K562 (cell line): ENCODE data around the gene BNC2. TPM values are rescaled to one million over a fixed set of nuclear protein-coding genes. Genes with fewer than 3 reads are reported as not detected.

Experiments
- ATAC-seq: fragments of 200-7000 bp; cut with Tn5 transposase; 3 replicates; pipeline ENCODE4 v1.9.1; 2020; ENCODE audit warnings: moderate library complexity
- BruUV-seq: library from RNA; stranded (reverse); fragments of 400-500 nt; replicated peaks from 2 replicates; lab custom pipeline; 2021; lab: Mats Ljungman, UMichigan
- CTCF ChIA-PET: fragments of 300-600 bp; formaldehyde crosslinking; extraction: SDS; loops from one replicate; lab custom pipeline; 2021; ENCODE audit warnings: low intra/inter-chr PET ratio; lab: Yijun Ruan, JAX
- POLR2A ChIA-PET: fragments of 300-600, 350-650 bp; sonication (Branson Sonifier 250); formaldehyde crosslinking; extraction: SDS; loops from one replicate; lab custom pipeline; 2021; ENCODE audit warnings: antibody characterized with exemption, inconsistent platforms; lab: Yijun Ruan, JAX
- DNase-seq, 4 experiments: peaks; one replicate each; pipeline versions ENCODE4 v3.0.0 to v3.0.0-alpha.2; 2011 to 2018; ENCODE audit warnings: low spot score in 3 of 4, mixed read lengths in 3 of 4; ENCODE audit errors: extremely low read depth in 1 of 4
- FAIRE-seq: peaks from 2 replicates; lab custom pipeline; 2011; peaks lifted over from hg19 to GRCh38; lab: Jason Lieb, UNC
- H2AFZ ChIP-seq: 2 replicates; pipeline ENCODE4 v1.6.0; 2011; ENCODE audit warnings: low read depth, low read length, control low read depth, inconsistent platforms
- H3K27ac ChIP-seq: fragments of 200-600 bp; 3 replicates; pipeline ENCODE4 v1.8.0; 2011; ENCODE audit warnings: low read depth, mild to moderate bottlenecking, control low read depth, inconsistent platforms, low read length, moderate library complexity, mixed read lengths; ENCODE audit errors: extremely low read depth
- H3K27me3 ChIP-seq, 2 experiments: fragments of 300-600 bp in 1 of 2; 2 replicates in 1 of 2; 3 replicates in 1 of 2; pipeline versions ENCODE4 v1.6.0 to v1.8.0; 2011; ENCODE audit warnings: inconsistent platforms in 2 of 2, low read length in 2 of 2, mild to moderate bottlenecking in 1 of 2, mixed read lengths in 1 of 2, moderate library complexity in 1 of 2; ENCODE audit not compliant: control insufficient read depth in 2 of 2, insufficient read depth in 2 of 2
- H3K36me3 ChIP-seq: fragments of 300-600 bp; 3 replicates; pipeline ENCODE4 v1.8.0; 2011; ENCODE audit warnings: mild to moderate bottlenecking, low read length, inconsistent platforms; ENCODE audit not compliant: control insufficient read depth, insufficient read depth
- H3K4me1 ChIP-seq, 2 experiments: fragments of 200-600 bp in 1 of 2; replicated peaks in 1 of 2; 2 replicates in 1 of 2; 3 replicates in 1 of 2; pipeline versions ENCODE4 v1.5.1 to v1.8.0; 2011; ENCODE audit warnings: inconsistent platforms in 2 of 2, low read length in 2 of 2, mild to moderate bottlenecking in 1 of 2, mixed read lengths in 1 of 2, moderate library complexity in 1 of 2; ENCODE audit not compliant: control insufficient read depth in 2 of 2, insufficient read depth in 2 of 2
- H3K4me2 ChIP-seq: 2 replicates; pipeline ENCODE4 v1.6.1; 2011; ENCODE audit warnings: low read length, control low read depth, inconsistent platforms, mixed read lengths; ENCODE audit not compliant: insufficient read depth
- H3K4me3 ChIP-seq: fragments of 200-600 bp; sonication (generic), shearing (Covaris generic); 2 replicates; pipeline ENCODE4 v1.5.1; 2016; ENCODE audit warnings: control low read depth, inconsistent platforms
- H3K79me2 ChIP-seq: fragments of 200-600 bp; 3 replicates; pipeline ENCODE4 v1.8.0; 2011; ENCODE audit warnings: low read length, inconsistent platforms; ENCODE audit not compliant: control insufficient read depth, insufficient read depth
- H3K9ac ChIP-seq, 2 experiments: 2 replicates each; pipeline versions ENCODE4 v1.6.0 to v1.6.1; 2011; ENCODE audit warnings: low read depth in 2 of 2, low read length in 2 of 2, control low read depth in 1 of 2, inconsistent platforms in 1 of 2, mild to moderate bottlenecking in 1 of 2, mixed read lengths in 1 of 2; ENCODE audit not compliant: insufficient read depth in 1 of 2
- H3K9me1 ChIP-seq: one replicate; pipeline ENCODE4 v1.6.0; 2011; ENCODE audit warnings: inconsistent platforms, mild to moderate bottlenecking, low read length, moderate library complexity; ENCODE audit not compliant: control insufficient read depth, insufficient read depth
- H3K9me3 ChIP-seq: replicated peaks from 2 replicates; pipeline ENCODE4 v1.5.1; 2011; ENCODE audit warnings: low read depth, low read length, inconsistent platforms; ENCODE audit not compliant: control insufficient read depth, insufficient read depth
- H4K20me1 ChIP-seq: replicated peaks from 2 replicates; pipeline ENCODE4 v1.6.1; 2011; ENCODE audit warnings: low read length, inconsistent platforms, mixed read lengths; ENCODE audit not compliant: control insufficient read depth, insufficient read depth
- CBX8 ChIP-seq: fragments of 200-600 bp; sonication (generic); IDR thresholded peaks from 2 replicates; pipeline ENCODE4 v1.6.1; 2012; ENCODE audit warnings: borderline replicate concordance, mixed run types, low read depth, mild to moderate bottlenecking, moderate library complexity, mixed read lengths, low read length, control low read depth, inconsistent platforms; ENCODE audit not compliant: poor library complexity, severe bottlenecking; ENCODE audit errors: extremely low read depth
- PKNOX1 ChIP-seq: fragments of 450-650 bp; IDR thresholded peaks from 2 replicates; pipeline ENCODE4 v1.6.1; 2016
- PPARD ChIP-seq: fragments of 250-450 bp; sonication (Bioruptor Pico); IDR thresholded peaks from 2 replicates; pipeline ENCODE4 v1.8.0; 2022; ENCODE audit warnings: inconsistent platforms, mild to moderate bottlenecking, moderate library complexity
- RFX5 ChIP-seq: IDR thresholded peaks from 2 replicates; pipeline ENCODE4 v1.6.1; 2011; ENCODE audit warnings: low read depth, mild to moderate bottlenecking, improper control_type of control experiment, low read length
- TEAD2 ChIP-seq: fragments of 450-650 bp; IDR thresholded peaks from 2 replicates; pipeline ENCODE4 v1.6.1; 2016; ENCODE audit warnings: missing genetic modification characterization, control low read depth, missing compliant biosample characterization
- WGBS: fragments of 100-300 bp; shearing (Covaris generic); methylation state at CpG from one replicate; pipeline ENCODE4 v1.1.6; 2016; ENCODE audit warnings: low coverage, mixed read lengths; ENCODE audit not compliant: insufficient coverage; ENCODE audit errors: missing lambda C conversion rate; 5-methylcytosine and 5-hydroxymethylcytosine counted together
- in situ Hi-C: fragments of 300-500 bp; cut with MboI; formaldehyde crosslinking; loops from 4 replicates; pipeline ENCODE4 v1.15.0; 2018; ENCODE audit warnings: inconsistent platforms, mixed read lengths
- intact Hi-C: fragments of 100-400 bp; cut with micrococcal nuclease; formaldehyde crosslinking; loops from 2 replicates; pipeline ENCODE4 v1.14.2; 2022
- polyA plus RNA-seq, 8 experiments: library from polyadenylated mRNA; depleted of rRNA in 4 of 8; stranded (reverse) in 5 of 8; unstranded in 3 of 8; fragments of >200 nt; fragmentation: Nextera tagmentation in 2 of 8; fragmentation: Illumina TruSeq in 1 of 8; extraction: Ambion mirVana in 2 of 8; extraction: Trizol in 1 of 8; gene quantifications; 2 replicates each; pipeline versions ENCODE4 v1.2.1 to v1.2.3, GENCODE V29; 2011 to 2014; ENCODE audit warnings: inconsistent platforms in 1 of 8, missing spikeins in 1 of 8
- total RNA-seq, 7 experiments: library from RNA; depleted of rRNA in 6 of 7; stranded (reverse); fragments of >200 nt in 6 of 7; fragmentation: Illumina TruSeq in 2 of 7; extraction: Trizol in 2 of 7; gene quantifications; 2 replicates each; pipeline versions ENCODE4 v1.2.1 to v1.2.3, GENCODE V29; 2011 to 2021; ENCODE audit warnings: low replicate concordance in 1 of 7

The BNC2 gene
- total and polyA plus RNA-seq, 9 of the 15 experiments (the other 6 are each of a cell fraction or from before 2014, with no cell fraction given): not detected

DNA sequence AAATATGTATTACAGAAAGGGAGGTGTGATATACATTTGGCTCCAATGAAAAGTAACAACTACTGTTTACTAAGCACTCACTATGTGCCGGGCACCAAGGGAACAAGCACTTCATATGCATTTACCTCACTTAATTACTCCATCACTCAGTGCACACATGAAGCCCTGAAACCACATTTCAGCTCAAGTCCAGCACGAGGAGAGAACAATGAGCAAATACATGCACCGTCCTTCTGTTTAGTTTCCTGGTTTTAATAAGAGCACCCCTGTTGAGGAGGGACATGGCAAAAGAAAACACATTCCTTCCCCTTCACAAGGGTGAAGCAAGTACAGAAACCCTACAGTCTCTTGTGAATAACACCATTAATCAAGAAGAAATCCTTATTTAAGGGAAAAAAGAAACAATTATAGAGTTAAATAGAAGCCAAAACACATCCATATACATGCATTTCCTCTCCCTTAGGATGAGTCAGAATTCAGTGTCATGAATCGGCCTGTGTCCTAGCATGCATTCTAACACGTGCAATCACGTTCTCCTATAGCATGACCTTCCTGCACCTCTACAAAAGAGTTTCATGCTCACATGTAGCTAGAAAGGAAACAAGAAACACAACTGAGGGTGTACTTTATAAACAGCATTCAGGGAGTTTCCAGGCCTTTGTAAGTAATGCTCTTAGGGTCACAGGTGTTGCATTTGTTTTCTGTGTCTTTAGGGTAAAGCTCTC lies 411.6 kb downstream of the BNC2 start:
- Histone ChIP-seq H3K27me3 (no peaks in the 10 kb centered on the region), H4K20me1 (no peaks in the 10 kb centered on the region), H3K4me1 (no peaks in the 10 kb centered on the region), H3K4me3 (no peak overlapping the region), H2AFZ (no peak overlapping the region), H3K9me1 (no peaks in the 10 kb centered on the region), H3K9ac (no peak overlapping the region), H3K27ac (no peak overlapping the region), H3K79me2 (no peaks in the 10 kb centered on the region), H3K9me3 (no peaks in the 10 kb centered on the region), H3K4me2 (no peak overlapping the region), H3K36me3 (no peaks in the 10 kb centered on the region)
- FAIRE-seq (no peak), ATAC-seq (no peak), DNase-seq (no peak)
- BruUV-seq: no TSS peak
- intact Hi-C loops: no loop called here
- WGBS: 2% methylated on average over 6 of the region's 6 CpGs
- TF ChIP-seq PPARD (CRISPR knock-in tag) (no peak), RFX5 (no peak), PKNOX1 (no peak), TEAD2 (tag) (no peak), CBX8 (no peak)
- ChIA-PET POLR2A (no interaction called here), CTCF (no interaction called here)
- in situ Hi-C loops: no loop called here
